Activated naive CD8-positive, alpha-beta T cell treated with anti-CD3 and anti-CD28 coated beads, Interleukin-2, amount 50 U/mL, for 24 hours (primary cell): ENCODE data around the gene GSX1.

ENCODE experiments used
- ATAC-seq: fragments of 150-1000 bp; cut with Tn5 transposase; one replicate; pipeline ENCODE4 v1.10.0; 2021
- DNase-seq: peaks from one replicate; pipeline ENCODE4 v3.0.0; 2021
- H3K27ac Mint-ChIP-seq: one replicate; pipeline ENCODE4 v1.8.0; 2021; ENCODE audit warnings: mild to moderate bottlenecking, mixed read lengths
- H3K27me3 Mint-ChIP-seq: one replicate; pipeline ENCODE4 v1.8.0; 2021; ENCODE audit warnings: mixed read lengths
- H3K36me3 Mint-ChIP-seq: one replicate; pipeline ENCODE4 v1.8.0; 2021; ENCODE audit warnings: low read depth, mixed read lengths
- H3K4me1 Mint-ChIP-seq: one replicate; pipeline ENCODE4 v1.8.0; 2021; ENCODE audit warnings: mixed read lengths
- H3K4me3 Mint-ChIP-seq: one replicate; pipeline ENCODE4 v1.8.0; 2021; ENCODE audit warnings: mild to moderate bottlenecking, moderate library complexity, mixed read lengths
- H3K9me3 Mint-ChIP-seq: one replicate; pipeline ENCODE4 v1.8.0; 2021; ENCODE audit warnings: mixed read lengths

GSX1 gene

GRCh38 chr13:27835799-27836198 lies 43.5 kb downstream of the GSX1 start:
- Mint-ChIP-seq H3K36me3 (no peaks in the 10 kb centered on the region), H3K27ac (no peak overlapping the region), H3K4me1 (no peaks in the 10 kb centered on the region), H3K27me3 (peaks cover 39% of the 10 kb centered on the region), H3K9me3 (no peaks in the 10 kb centered on the region), H3K4me3 (no peak overlapping the region)
- ATAC-seq (no peak), DNase-seq (no peak)

DNA sequence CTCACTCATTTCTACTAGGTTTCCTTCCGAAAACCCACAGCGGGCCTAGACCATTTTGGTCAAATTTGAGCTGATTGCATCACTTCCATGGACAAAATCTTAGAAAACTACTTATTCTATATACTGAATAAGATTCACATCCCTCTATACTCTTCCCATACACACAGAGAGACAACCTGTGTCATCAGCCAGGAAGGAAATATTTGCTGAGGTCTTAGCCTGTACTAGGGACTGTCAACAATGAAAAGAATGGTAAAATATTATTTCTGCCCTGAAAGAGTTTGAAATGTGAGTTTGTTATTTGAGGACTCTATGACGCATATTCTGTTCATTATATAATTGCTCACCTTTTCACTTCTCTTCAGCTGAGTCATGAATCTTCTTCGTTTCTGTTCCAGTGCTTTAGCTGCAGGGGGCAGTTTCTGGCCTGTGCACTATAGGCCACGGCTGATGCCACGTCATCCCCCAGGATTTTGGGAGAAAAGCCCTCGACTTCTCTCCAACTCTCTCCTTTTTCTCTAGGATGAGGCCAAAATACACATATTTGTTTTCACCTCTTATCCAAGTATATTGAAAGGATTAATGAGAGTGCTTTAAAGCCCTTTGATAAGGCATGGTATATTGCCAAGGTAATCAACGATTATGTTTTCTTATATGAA lies 47.7 kb downstream of the GSX1 start:
- H3K4me1 Mint-ChIP-seq = no peaks in the 10 kb centered on the region
- DNase-seq (no peak), ATAC-seq (no peak)
- H3K27ac Mint-ChIP-seq = no peak overlapping the region
- H3K4me3 Mint-ChIP-seq = no peak overlapping the region
- no peaks in the 10 kb centered on the region for H3K9me3 Mint-ChIP-seq
- H3K27me3 Mint-ChIP-seq = peaks cover 26% of the 10 kb centered on the region
- H3K36me3 Mint-ChIP-seq = no peaks in the 10 kb centered on the region

GRCh38 chr13:27842571-27842970 lies 50.3 kb downstream of the GSX1 start:
- Mint-ChIP-seq H3K4me3 (no peak overlapping the region), H3K36me3 (no peaks in the 10 kb centered on the region), H3K27ac (no peak overlapping the region), H3K27me3 (peaks cover 35% of the 10 kb centered on the region), H3K9me3 (no peaks in the 10 kb centered on the region), H3K4me1 (no peaks in the 10 kb centered on the region)
- ATAC-seq (no peak), DNase-seq (no peak)
